Kidney (tissue), 14 donors: ENCODE measurements around the gene SHLD1. TPM values are rescaled to one million over a fixed set of nuclear protein-coding genes. Genes with fewer than 3 reads are reported as not detected.

Experiments
- DNase-seq, 5 donors: peaks; one replicate each; pipeline ENCODE4 v3.0.0-alpha.2; 2013 to 2020
- FAIRE-seq: peaks from 2 replicates; lab custom pipeline; 2012; peaks lifted over from hg19 to GRCh38; lab: Jason Lieb, UNC
- H3K27ac ChIP-seq, 2 donors: one replicate each; pipeline ENCODE4 v1.7.0; 2013; ENCODE audit warnings: low read depth in 2 of 2, low read length in 2 of 2, inconsistent platforms in 1 of 2
- H3K27me3 ChIP-seq: one replicate; pipeline ENCODE4 v1.7.1; 2013; ENCODE audit warnings: low read length, inconsistent platforms; ENCODE audit not compliant: control insufficient read depth, insufficient read depth
- H3K36me3 ChIP-seq, 3 donors: one replicate each; pipeline versions ENCODE4 v1.7.0 to v1.7.1; 2013; ENCODE audit warnings: low read length in 3 of 3, control low read depth in 1 of 3, inconsistent platforms in 1 of 3; ENCODE audit not compliant: insufficient read depth in 3 of 3, control insufficient read depth in 2 of 3
- H3K4me1 ChIP-seq, 3 donors: one replicate each; pipeline versions ENCODE4 v1.7.0 to v1.7.1; 2013; ENCODE audit warnings: low read length in 3 of 3, inconsistent platforms in 1 of 3, low read depth in 1 of 3; ENCODE audit not compliant: control insufficient read depth in 2 of 3, insufficient read depth in 2 of 3
- H3K4me3 ChIP-seq, 3 donors: one replicate each; pipeline versions ENCODE4 v1.7.0 to v1.8.1; 2013; ENCODE audit warnings: low read length in 3 of 3, control low read depth in 1 of 3, inconsistent platforms in 1 of 3
- H3K9ac ChIP-seq, 3 donors: one replicate each; pipeline versions ENCODE4 v1.7.0 to v1.7.1; 2013; ENCODE audit warnings: low read length in 3 of 3, control low read depth in 1 of 3, inconsistent platforms in 1 of 3
- H3K9me3 ChIP-seq, 3 donors: one replicate each; pipeline versions ENCODE4 v1.7.0 to v1.7.1; 2013; ENCODE audit warnings: low read length in 3 of 3, control low read depth in 1 of 3, inconsistent platforms in 1 of 3; ENCODE audit not compliant: control insufficient read depth in 2 of 3, insufficient read depth in 1 of 3
- intact Hi-C: fragments of 100-400 bp; cut with DNase I; formaldehyde crosslinking; loops from one replicate; pipeline ENCODE4 v1.11.1; 2022
- polyA plus RNA-seq: library from polyadenylated mRNA; stranded (reverse); fragments of 350-450 nt; fragmentation: Illumina TruSeq; extraction: RNeasy Lipid Tissue Mini Kit (QIAGEN cat#74804); gene quantifications from one replicate; pipeline ENCODE4 v1.2.3, GENCODE V29; 2014; ENCODE audit warnings: low read depth, low replicate concordance; ENCODE audit not compliant: insufficient read depth
- total RNA-seq: library from RNA; stranded (reverse); fragmentation: NEBNext Ultra II Directional; extraction: Animal tissue kit (Norgen Biotek cat#: 25700); gene quantifications from one replicate; pipeline ENCODE4 v1.2.1, GENCODE V29; 2021
- TF ChIP-seq, protein P1 (sequence below): IDR thresholded peaks from 3 replicates; pipeline ENCODE4 v1.5.1; 2012; ENCODE audit warnings: mild to moderate bottlenecking, moderate library complexity, borderline replicate concordance; ENCODE audit not compliant: insufficient read depth; ENCODE audit errors: extremely low read depth
- donor health status: control.
- donor health status: control.
- donor health status: control.
- donor health status: control.
- donor health status: control.
- donor health status: DM: yes; HTN: yes; CAD: no.
- donor health status: Normal renal cell carcinoma (clear cell type).

SHLD1 gene
- total and polyA plus RNA-seq, 2 donors from 2014 or later: 6.1 to 7.2 TPM

DNA sequence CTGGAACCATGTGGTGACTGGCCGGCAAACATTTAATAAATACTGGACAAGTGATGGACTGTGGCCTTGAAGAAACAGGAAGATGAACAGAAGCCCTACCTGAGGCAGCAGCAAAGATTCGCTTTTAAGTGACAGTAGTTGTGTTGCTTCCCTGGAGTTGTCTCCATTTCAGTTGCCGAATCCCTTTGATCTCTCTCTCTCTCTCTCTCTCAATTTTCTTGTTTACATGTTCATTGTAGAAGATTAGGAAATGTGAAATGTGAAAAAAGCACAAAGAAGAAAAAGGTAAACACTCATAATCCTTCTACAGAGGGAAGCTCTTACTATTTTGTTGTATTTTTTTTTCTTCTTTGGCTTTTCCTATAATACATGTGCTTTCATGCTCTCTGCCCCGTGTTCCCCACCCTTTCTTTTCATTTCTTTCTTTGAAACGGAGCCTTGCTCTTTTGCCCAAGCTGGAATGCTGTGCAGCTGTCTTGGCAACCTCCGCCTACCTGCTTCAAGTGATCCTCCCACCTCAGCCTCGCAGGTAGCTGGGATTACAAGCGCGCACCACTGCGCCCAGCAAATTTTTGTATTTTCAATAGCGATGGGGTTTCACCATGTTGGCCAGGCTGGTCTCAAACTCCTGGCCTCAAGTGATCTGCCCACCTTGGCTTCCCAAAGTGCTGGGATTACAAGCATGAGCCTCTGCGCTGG is 81.5 kb downstream of the SHLD1 start:
- intact Hi-C loops: no loop called here
- Histone ChIP-seq H3K36me3 (no peaks in the 10 kb centered on the region), H3K4me3 (no peak overlapping the region), H3K27ac (no peak overlapping the region), H3K9me3 (no peaks in the 10 kb centered on the region), H3K9ac (no peak overlapping the region), H3K27me3 (no peaks in the 10 kb centered on the region), H3K4me1 (peaks cover 0 to 8% (median 5%) of the 10 kb centered on the region in 3 donors)
- FAIRE-seq (no peak), DNase-seq (no peak)
- TF ChIP-seq, protein P1, sequence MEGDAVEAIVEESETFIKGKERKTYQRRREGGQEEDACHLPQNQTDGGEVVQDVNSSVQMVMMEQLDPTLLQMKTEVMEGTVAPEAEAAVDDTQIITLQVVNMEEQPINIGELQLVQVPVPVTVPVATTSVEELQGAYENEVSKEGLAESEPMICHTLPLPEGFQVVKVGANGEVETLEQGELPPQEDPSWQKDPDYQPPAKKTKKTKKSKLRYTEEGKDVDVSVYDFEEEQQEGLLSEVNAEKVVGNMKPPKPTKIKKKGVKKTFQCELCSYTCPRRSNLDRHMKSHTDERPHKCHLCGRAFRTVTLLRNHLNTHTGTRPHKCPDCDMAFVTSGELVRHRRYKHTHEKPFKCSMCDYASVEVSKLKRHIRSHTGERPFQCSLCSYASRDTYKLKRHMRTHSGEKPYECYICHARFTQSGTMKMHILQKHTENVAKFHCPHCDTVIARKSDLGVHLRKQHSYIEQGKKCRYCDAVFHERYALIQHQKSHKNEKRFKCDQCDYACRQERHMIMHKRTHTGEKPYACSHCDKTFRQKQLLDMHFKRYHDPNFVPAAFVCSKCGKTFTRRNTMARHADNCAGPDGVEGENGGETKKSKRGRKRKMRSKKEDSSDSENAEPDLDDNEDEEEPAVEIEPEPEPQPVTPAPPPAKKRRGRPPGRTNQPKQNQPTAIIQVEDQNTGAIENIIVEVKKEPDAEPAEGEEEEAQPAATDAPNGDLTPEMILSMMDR: no peak

DNA sequence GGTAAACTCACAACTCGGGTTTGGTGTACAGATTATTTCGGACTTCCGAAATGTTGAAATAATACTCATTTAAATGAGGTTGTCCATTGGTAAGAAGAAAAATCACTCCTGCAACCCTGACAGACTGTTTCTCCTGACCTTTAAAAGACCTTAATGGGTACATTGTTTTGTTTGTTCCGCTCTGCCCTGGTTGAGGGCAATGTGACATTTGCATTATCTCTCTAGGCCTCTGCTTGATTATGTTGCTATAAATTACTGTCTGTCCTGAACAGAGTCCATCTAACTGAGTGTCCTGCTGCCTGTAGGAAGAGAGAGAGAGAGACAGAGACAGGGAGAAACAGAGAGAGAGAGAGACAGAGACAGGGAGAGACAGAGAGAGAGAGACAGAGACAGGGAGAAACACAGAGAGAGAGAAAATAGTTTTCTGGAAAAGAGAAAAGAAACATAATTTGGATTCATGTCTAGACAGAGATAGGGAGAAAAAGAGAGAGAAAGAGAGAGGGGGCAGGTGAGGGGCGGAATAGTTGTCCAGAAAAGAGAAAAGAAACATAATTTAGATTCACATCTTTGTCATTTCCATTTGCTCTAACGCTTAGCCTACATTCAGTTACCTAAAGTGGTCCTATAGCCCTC is 83.2 kb downstream of the SHLD1 start:
- Histone ChIP-seq H3K4me1 (peaks cover 0 to 8% (median 5%) of the 10 kb centered on the region in 3 donors), H3K36me3 (no peaks in the 10 kb centered on the region), H3K27ac (no peak overlapping the region), H3K9ac (no peak overlapping the region), H3K27me3 (no peaks in the 10 kb centered on the region), H3K4me3 (no peak overlapping the region), H3K9me3 (no peaks in the 10 kb centered on the region)
- DNase-seq (no peak), FAIRE-seq (no peak)
- TF ChIP-seq, protein P1: no peak
- intact Hi-C loops: no loop called here

DNA sequence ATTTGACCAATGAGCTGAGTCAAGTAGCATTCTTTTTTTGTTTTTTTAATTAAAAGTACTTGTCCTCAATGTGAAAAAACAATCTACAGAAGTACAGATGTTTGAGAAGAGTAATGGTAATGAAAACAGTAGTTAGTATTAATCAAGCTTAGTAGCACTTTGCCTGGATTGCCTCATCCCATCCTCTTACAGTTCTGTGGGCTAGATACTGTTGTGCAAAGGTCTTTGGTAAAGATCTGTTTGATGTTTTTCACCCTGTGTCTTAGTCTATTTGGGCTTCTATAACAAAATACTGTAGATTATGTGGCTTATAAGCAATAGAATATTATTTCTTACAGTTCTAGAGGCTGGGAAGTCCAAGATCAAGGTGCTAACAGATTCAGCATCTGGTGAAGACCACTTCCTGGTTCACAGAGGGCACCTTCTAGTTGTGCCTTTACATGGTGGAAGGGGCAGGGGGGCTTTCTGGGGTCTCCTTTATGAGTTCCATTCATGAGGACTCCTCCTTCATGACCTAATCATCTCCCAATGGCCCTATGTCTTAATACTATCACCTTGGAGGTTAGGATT is 84.3 kb downstream of the SHLD1 start:
- peaks cover 0 to 8% (median 5%) of the 10 kb centered on the region in 3 donors for H3K4me1 ChIP-seq
- H3K36me3 ChIP-seq: no peaks in the 10 kb centered on the region
- no peaks in the 10 kb centered on the region for H3K9me3 ChIP-seq
- H3K4me3 ChIP-seq: no peak overlapping the region
- intact Hi-C loops: no loop called here
- TF ChIP-seq, protein P1: no peak
- no peak overlapping the region for H3K9ac ChIP-seq
- DNase-seq (no peak), FAIRE-seq (no peak)
- no peaks in the 10 kb centered on the region for H3K27me3 ChIP-seq
- H3K27ac ChIP-seq: no peak overlapping the region
